ENCODE measurements around the gene SMPD3.

Gene SMPD3

GRCh38 chr16:68458551-68458950 lies 10.2 kb upstream of the SMPD3 start:
- no peak for TF ChIP-seq CTCF (IDR thresholded peaks at IDR 0.05; ENCODE audit: extremely low read depth, missing control alignments)
- no peak for DNase-seq (ENCODE audit: low spot score)

GRCh38 chr16:68458101-68458500 lies 9.8 kb upstream of the SMPD3 start:
- TF ChIP-seq CTCF (IDR thresholded peaks at IDR 0.05; ENCODE audit: extremely low read depth, missing control alignments): no peak
- no peak for DNase-seq (ENCODE audit: low spot score)

- no peak for DNase-seq (ENCODE audit: low spot score)
- TF ChIP-seq CTCF (IDR thresholded peaks at IDR 0.05; ENCODE audit: extremely low read depth, missing control alignments): no peak
Observed at GRCh38 chr16:68455631-68456030, 7.3 kb upstream of the SMPD3 start.

- DNase-seq (ENCODE audit: low spot score): no peak
- TF ChIP-seq CTCF (IDR thresholded peaks at IDR 0.05; ENCODE audit: extremely low read depth, missing control alignments): no peak
Observed at GRCh38 chr16:68454920-68455435, 6.7 kb upstream of the SMPD3 start.

- no peak for TF ChIP-seq CTCF (IDR thresholded peaks at IDR 0.05; ENCODE audit: extremely low read depth, missing control alignments)
Observed at GRCh38 chr16:68453816-68454215, 5.5 kb upstream of the SMPD3 start.

GRCh38 chr16:68452176-68452575 lies 3.9 kb upstream of the SMPD3 start:
- no peak for TF ChIP-seq CTCF (IDR thresholded peaks at IDR 0.05; ENCODE audit: extremely low read depth, missing control alignments)
- DNase-seq (ENCODE audit: low spot score): no peak

More at GRCh38 chr16:68453816-68454215, 5.5 kb upstream of the SMPD3 start:
- no peak for DNase-seq (ENCODE audit: low spot score)

- TF ChIP-seq CTCF (IDR thresholded peaks at IDR 0.05; ENCODE audit: extremely low read depth, missing control alignments): no peak
- no peak for DNase-seq (ENCODE audit: low spot score)
Observed at GRCh38 chr16:68451676-68452075, 3.4 kb upstream of the SMPD3 start.
